Keratinocyte (primary cell): Measurements from ENCODE around the gene MTOR. TPM values are rescaled to one million over a fixed set of nuclear protein-coding genes. Genes with fewer than 3 reads are reported as not detected.

ENCODE experiments used
- DNase-seq: peaks from one replicate; pipeline ENCODE4 v3.0.0-alpha.2; 2011; ENCODE audit warnings: low read depth, missing footprints, low spot score
- FAIRE-seq: peaks from 2 replicates; lab custom pipeline; 2011; peaks lifted over from hg19 to GRCh38; lab: Jason Lieb, UNC
- H2AFZ ChIP-seq: 2 replicates; pipeline ENCODE4 v1.6.0; 2012; ENCODE audit warnings: low read length, control low read depth, inconsistent platforms; ENCODE audit not compliant: control insufficient read depth
- H3K27ac ChIP-seq: 2 replicates; pipeline ENCODE4 v1.5.1; 2011; ENCODE audit warnings: low read length; ENCODE audit not compliant: control insufficient read depth, insufficient read depth
- H3K27me3 ChIP-seq: 3 replicates; pipeline ENCODE4 v1.6.0; 2011; ENCODE audit warnings: low read length; ENCODE audit not compliant: control insufficient read depth, insufficient read depth; ENCODE audit errors: extremely low read depth
- H3K36me3 ChIP-seq, 2 experiments: 2 replicates in 1 of 2; 3 replicates in 1 of 2; pipeline ENCODE4 v1.5.1; 2011; ENCODE audit warnings: low read length in 2 of 2, mild to moderate bottlenecking in 1 of 2; ENCODE audit not compliant: control insufficient read depth in 2 of 2, insufficient read depth in 2 of 2; ENCODE audit errors: extremely low read depth in 1 of 2
- H3K4me1 ChIP-seq: 3 replicates; pipeline ENCODE4 v1.5.1; 2011; ENCODE audit warnings: low read length; ENCODE audit not compliant: control insufficient read depth, insufficient read depth; ENCODE audit errors: extremely low read depth
- H3K4me2 ChIP-seq: 3 replicates; pipeline ENCODE4 v1.6.0; 2011; ENCODE audit warnings: low read depth, low read length; ENCODE audit not compliant: control insufficient read depth, insufficient read depth; ENCODE audit errors: extremely low read depth
- H3K4me3 ChIP-seq, 3 experiments: fragments of 200-600 bp in 1 of 3; sonication (generic) in 1 of 3; 2 replicates in 2 of 3; 3 replicates in 1 of 3; pipeline ENCODE4 v1.5.1; 2011 to 2016; ENCODE audit warnings: low read length in 3 of 3, mild to moderate bottlenecking in 3 of 3, control low read depth in 2 of 3, inconsistent platforms in 1 of 3, low read depth in 1 of 3, mixed read lengths in 1 of 3, mixed run types in 1 of 3, moderate library complexity in 1 of 3; ENCODE audit not compliant: control insufficient read depth in 2 of 3, insufficient read depth in 2 of 3; ENCODE audit errors: extremely low read depth in 1 of 3
- H3K79me2 ChIP-seq: 2 replicates; pipeline ENCODE4 v1.6.0; 2012; ENCODE audit warnings: low read length; ENCODE audit not compliant: control insufficient read depth, insufficient read depth
- H3K9ac ChIP-seq: 3 replicates; pipeline ENCODE4 v1.6.0; 2011; ENCODE audit warnings: low read length; ENCODE audit not compliant: control insufficient read depth, insufficient read depth; ENCODE audit errors: extremely low read depth
- H3K9me1 ChIP-seq: 3 replicates; pipeline ENCODE4 v1.6.0; 2011; ENCODE audit warnings: low read length; ENCODE audit not compliant: control insufficient read depth, insufficient read depth; ENCODE audit errors: extremely low read depth
- H3K9me3 ChIP-seq: 2 replicates; pipeline ENCODE4 v1.5.1; 2012; ENCODE audit warnings: low read depth, low read length; ENCODE audit not compliant: control insufficient read depth
- H4K20me1 ChIP-seq: 3 replicates; pipeline ENCODE4 v1.6.0; 2011; ENCODE audit warnings: low read length; ENCODE audit not compliant: control insufficient read depth, insufficient read depth; ENCODE audit errors: extremely low read depth
- EZH2 ChIP-seq: IDR thresholded peaks from one replicate; pipeline ENCODE4 v1.6.1; 2012; ENCODE audit warnings: inconsistent platforms, mild to moderate bottlenecking, low read length, moderate library complexity
- dilution Hi-C: fragments of 300-500 bp; cut with MboI; formaldehyde crosslinking; loops from one replicate; pipeline ENCODE4 v1.7.0; 2020; ENCODE audit warnings: low sequenced_read_pairs; ENCODE audit not compliant: extremely low pct_ligation_motif_present
- polyA plus RNA-seq, 5 experiments: library from polyadenylated mRNA; depleted of rRNA in 3 of 5; stranded (reverse) in 3 of 5; stranded (forward) in 1 of 5; unstranded in 1 of 5; fragments of >200 nt; gene quantifications; 1 replicate in 1 of 5; 2 replicates in 3 of 5; 3 replicates in 1 of 5; pipeline versions ENCODE4 v1.2.1 to v1.2.3, GENCODE V29; 2011 to 2012; ENCODE audit warnings: missing spikeins in 2 of 5, low read depth in 1 of 5, low replicate concordance in 1 of 5
- TF ChIP-seq, protein P1 (sequence below), 3 experiments: IDR thresholded peaks in 1 of 3; conservative IDR thresholded peaks in 1 of 3; optimal IDR thresholded peaks in 1 of 3; 2 replicates in 2 of 3; 3 replicates in 1 of 3; pipeline versions ENCODE3 to v1.5.1; 2011; ENCODE audit warnings: low read length in 3 of 3, mild to moderate bottlenecking in 3 of 3, moderate library complexity in 2 of 3, control low read depth in 1 of 3, inconsistent platforms in 1 of 3; ENCODE audit not compliant: insufficient read depth in 2 of 3; ENCODE audit errors: extremely low read depth in 1 of 3

MTOR gene
- polyA plus RNA-seq, 1 donor (not counting 4 experiments of a cell fraction or from before 2014, with no cell fraction given): 31.5 TPM

DNA sequence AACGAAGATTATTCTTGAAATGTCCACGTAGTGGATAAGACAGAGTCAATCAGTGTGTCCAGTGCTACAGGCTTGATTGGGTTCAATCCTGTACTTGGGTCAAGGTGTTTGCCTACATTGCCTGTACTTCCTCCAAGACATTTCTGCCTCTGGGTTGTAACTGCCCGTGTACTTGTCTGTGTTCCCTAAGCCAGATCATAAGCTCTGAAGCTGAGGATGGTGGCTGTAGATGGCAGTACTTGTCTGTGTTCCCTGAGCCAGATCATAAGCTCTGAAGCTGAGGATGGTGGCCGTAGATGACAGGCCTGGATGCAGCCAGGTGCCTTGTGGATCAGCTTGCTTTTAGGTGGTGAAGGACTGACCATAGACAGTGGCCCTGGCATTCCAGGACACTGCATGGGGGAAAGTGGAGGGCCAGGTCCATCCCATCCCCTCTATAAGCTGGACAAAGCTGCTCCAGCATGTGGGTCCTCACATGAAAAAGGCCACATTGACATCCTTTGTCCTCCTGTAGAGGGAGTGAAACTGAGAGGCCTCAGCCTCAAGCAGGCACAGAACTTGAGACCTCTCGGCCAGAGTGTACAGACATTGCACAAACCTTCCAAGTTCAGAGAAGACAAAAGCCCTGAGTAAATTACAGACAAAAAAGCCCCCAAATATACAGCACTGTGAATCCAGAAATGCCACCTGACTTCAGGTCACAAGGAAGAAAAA is 200.5 kb downstream of the MTOR start:
- no peak overlapping the region for H3K9ac ChIP-seq
- FAIRE-seq: no peak
- dilution Hi-C loops: no loop called here
- TF ChIP-seq EZH2: no peak
- TF ChIP-seq, protein P1, sequence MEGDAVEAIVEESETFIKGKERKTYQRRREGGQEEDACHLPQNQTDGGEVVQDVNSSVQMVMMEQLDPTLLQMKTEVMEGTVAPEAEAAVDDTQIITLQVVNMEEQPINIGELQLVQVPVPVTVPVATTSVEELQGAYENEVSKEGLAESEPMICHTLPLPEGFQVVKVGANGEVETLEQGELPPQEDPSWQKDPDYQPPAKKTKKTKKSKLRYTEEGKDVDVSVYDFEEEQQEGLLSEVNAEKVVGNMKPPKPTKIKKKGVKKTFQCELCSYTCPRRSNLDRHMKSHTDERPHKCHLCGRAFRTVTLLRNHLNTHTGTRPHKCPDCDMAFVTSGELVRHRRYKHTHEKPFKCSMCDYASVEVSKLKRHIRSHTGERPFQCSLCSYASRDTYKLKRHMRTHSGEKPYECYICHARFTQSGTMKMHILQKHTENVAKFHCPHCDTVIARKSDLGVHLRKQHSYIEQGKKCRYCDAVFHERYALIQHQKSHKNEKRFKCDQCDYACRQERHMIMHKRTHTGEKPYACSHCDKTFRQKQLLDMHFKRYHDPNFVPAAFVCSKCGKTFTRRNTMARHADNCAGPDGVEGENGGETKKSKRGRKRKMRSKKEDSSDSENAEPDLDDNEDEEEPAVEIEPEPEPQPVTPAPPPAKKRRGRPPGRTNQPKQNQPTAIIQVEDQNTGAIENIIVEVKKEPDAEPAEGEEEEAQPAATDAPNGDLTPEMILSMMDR (optimal IDR thresholded peaks at IDR 0.05 in 1 of 3, IDR thresholded peaks at IDR 0.05 in 1 of 3, conservative IDR thresholded peaks at IDR 0.05 in 1 of 3; ENCODE audit: extremely low read depth in 1 of 3, insufficient read depth in 2 of 3, low read length in 3 of 3): no peak
- H4K20me1 ChIP-seq: no peaks in the 10 kb centered on the region
- H3K9me1 ChIP-seq: no peaks in the 10 kb centered on the region
- H3K4me2 ChIP-seq: peak overlapping the region; percentile 86
- H2AFZ ChIP-seq: no peak overlapping the region
- H3K9me3 ChIP-seq: no peaks in the 10 kb centered on the region
- no peak overlapping the region for H3K27ac ChIP-seq
- peaks cover 10 to 27% of the 10 kb centered on the region in 2 experiments for H3K36me3 ChIP-seq
- no peak overlapping the region for H3K4me3 ChIP-seq
- peaks cover 26% of the 10 kb centered on the region for H3K79me2 ChIP-seq
- no peaks in the 10 kb centered on the region for H3K27me3 ChIP-seq
- peaks cover 16% of the 10 kb centered on the region for H3K4me1 ChIP-seq
- DNase-seq: no peak

DNA sequence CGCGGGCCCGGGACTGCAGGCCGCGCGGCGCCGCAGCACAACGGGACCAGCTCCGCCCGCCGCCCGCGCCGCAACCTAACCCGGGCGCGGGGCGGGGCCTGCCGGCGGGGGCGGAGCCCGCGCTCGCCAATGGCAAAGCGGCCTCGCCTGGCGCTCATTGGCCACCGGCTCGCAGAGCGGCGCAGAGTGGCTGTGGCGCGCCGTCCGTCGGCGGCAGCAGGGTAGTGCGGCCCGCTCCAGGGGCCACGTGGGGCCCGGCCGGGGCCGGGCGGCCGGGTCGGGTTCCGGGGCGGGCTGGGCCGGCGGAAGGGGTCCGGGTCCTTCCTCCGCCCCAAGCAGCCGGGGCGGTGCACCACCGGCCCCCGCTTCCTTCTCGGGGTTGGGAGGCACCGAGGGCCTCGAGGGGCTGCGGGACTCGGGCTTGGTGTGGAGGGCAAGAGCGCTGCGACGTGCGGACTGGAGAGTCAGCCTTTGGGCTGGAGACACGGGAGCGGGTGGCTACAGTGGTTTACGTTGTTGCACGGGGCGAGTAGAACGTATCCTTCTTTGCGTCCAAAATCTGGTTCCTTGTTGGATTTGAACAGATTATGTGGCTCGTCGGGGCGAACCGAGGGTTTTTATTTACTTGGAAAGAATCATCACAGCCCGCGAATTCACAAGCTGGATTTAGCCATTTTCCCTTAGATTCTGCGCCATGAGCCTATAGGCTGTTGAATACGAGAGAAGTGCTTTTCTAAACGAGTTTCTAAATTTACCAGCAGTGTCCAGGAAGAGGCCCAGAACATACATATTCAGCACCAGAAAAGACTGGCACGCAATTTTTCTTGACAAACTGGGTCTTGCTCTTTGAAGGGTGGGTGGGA is 202.2 kb downstream of the MTOR start, which contains the start of gene SRM:
Gene SRM, minus strand, starts transcription at position 51 of the 863 bp plus-strand sequence. CDS start 75 bp downstream, outside the sequence.
- Histone ChIP-seq H3K4me2 (peak within 1 kb of the TSS; percentile 91), H2AFZ (peak within 1 kb of the TSS; percentile 68), H3K9me1 (no peaks in the 10 kb centered on the region), H3K9ac (peak within 1 kb of the TSS; percentile 84), H3K4me1 (peaks cover 19% of the 10 kb centered on the region), H3K9me3 (no peaks in the 10 kb centered on the region), H3K27ac (peak within 1 kb of the TSS; percentile 75), H3K4me3 (peak within 1 kb of the TSS; percentile 72 to 99 (median 90)), H3K36me3 (peaks cover 12 to 27% of the 10 kb centered on the region in 2 experiments), H3K27me3 (no peaks in the 10 kb centered on the region), H3K79me2 (peaks cover 26% of the 10 kb centered on the region), H4K20me1 (no peaks in the 10 kb centered on the region)
- DNase-seq: no peak
- TF ChIP-seq, protein P1 (optimal IDR thresholded peaks at IDR 0.05 in 1 of 3, IDR thresholded peaks at IDR 0.05 in 1 of 3, conservative IDR thresholded peaks at IDR 0.05 in 1 of 3; ENCODE audit: extremely low read depth in 1 of 3, insufficient read depth in 2 of 3, low read length in 3 of 3): peak in 2 of 3 experiments; percentile 24 to 43
- no peak for TF ChIP-seq EZH2
- dilution Hi-C loops: no loop called here
- FAIRE-seq: no peak
